GM12892 (cell line): ENCODE measurements around the gene LYAR.

Source experiments
- POLR2AphosphoS5 ChIP-seq: IDR thresholded peaks from 2 replicates; pipeline ENCODE4 v1.6.1; 2011; ENCODE audit warnings: low read depth, low read length, control low read depth
- TAF1 ChIP-seq: IDR thresholded peaks from 2 replicates; pipeline ENCODE4 v1.6.1; 2011; ENCODE audit warnings: low read depth, mild to moderate bottlenecking, control low read depth, low read length, borderline replicate concordance

GRCh38 chr4:4328840-4329239 is 38.9 kb upstream of the LYAR start:
- no peak for TF ChIP-seq POLR2AphosphoS5
- TF ChIP-seq TAF1: no peak
